ENCODE data around the gene DNAH17. TPM values are rescaled to one million over a fixed set of nuclear protein-coding genes. Genes with fewer than 3 reads are reported as not detected.

The DNAH17 gene
- total and polyA plus RNA-seq, 2 of the 8 experiments (the other 6 are each of a cell fraction or from before 2014, with no cell fraction given): 0.14 to 0.67 TPM

DNA sequence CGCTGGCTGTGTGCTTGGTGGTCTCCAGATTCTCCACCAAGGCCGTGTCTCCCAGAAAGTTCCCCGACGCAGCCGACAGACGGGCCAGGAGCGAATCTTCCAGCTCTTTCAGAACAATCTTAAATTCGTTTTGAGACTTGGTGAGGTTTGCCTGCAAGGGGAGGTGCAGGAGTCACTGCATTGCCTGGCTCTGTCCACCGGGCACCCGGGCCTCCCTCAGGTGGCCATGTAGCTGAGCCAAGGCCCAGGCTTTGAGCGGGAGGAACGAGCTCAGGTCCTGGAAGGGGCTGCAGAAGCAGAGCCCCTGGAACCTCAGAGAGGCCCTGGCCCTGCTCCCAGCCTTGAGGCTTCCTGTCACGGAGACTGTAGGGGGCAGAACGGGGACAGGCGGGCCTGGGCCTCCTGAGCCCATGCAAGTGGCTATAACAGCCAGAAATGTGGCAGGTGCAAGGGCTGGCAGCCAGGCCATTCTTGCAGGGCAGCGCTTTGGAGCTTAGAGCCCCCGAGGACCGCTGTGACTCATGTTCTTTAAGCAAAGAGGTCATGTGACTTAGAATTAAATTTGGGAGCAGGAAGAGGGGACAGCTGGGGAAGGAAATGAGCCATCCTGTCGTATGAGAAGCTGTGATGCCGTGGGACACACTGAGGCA is 126.4 kb downstream of the DNAH17 start:
- no peak for TF ChIP-seq CTBP2 (IDR thresholded peaks at IDR 0.05; ENCODE audit: borderline replicate concordance, insufficient read depth, insufficient read length, low read length)
- no peak for TF ChIP-seq BACH1 (IDR thresholded peaks at IDR 0.05; ENCODE audit: low read length)
- peak in 1 of 2 experiments; percentile 14; a peak in 1 of 4 replicates for TF ChIP-seq RAD21 (IDR thresholded peaks at IDR 0.05 in 1 of 2, conservative IDR thresholded peaks at IDR 0.05 in 1 of 2; ENCODE audit: low read depth in 2 of 2, low read length in 2 of 2)
- H4K8ac ChIP-seq (ENCODE audit: extremely low read depth, insufficient read depth, low read length): no peak overlapping the region
- ChIA-PET CTCF (ENCODE audit: partially characterized antibody) (interaction anchor here (0.5 to 3.1 kb wide), 16 partner anchors 10 to 283 kb away, joined by 3 to 8 read pairs (median 4); no protein-coding TSS in a partner anchor), POLR2A (ENCODE audit: partially characterized antibody) (interaction anchor here (0.9 kb wide), 1 partner anchor 17 kb away, joined by 4 read pairs; no protein-coding TSS in a partner anchor)
- H3K27ac ChIP-seq (ENCODE audit: low read depth, low read length): no peak overlapping the region
- H3K56ac ChIP-seq (replicated peaks; ENCODE audit: insufficient read length, low read depth, low read length): no peak overlapping the region
- no peaks in the 10 kb centered on the region for H3K79me1 ChIP-seq (ENCODE audit: low read depth, low read length)
- H2AK5ac ChIP-seq (ENCODE audit: low read depth, low read length): no peak overlapping the region
- no peaks in the 10 kb centered on the region for H3K36me3 ChIP-seq (ENCODE audit: control insufficient read depth in 2 of 4, insufficient read depth in 4 of 4, low read length in 3 of 4)
- WGBS, 2 experiments (ENCODE audit: extremely low coverage in 1 of 2, insufficient coverage in 1 of 2, insufficient read length in 1 of 2, insufficient replicate concordance in 2 of 2, low coverage in 1 of 2, low lambda C conversion rate in 2 of 2, missing lambda C conversion rate in 1 of 2): 85% methylated on average over 20 of the region's 20 CpGs; no CpG with 5 or more reads in 1 of the 2 experiments
- H3K4me3 ChIP-seq (ENCODE audit: extremely low read depth in 1 of 4, insufficient read depth in 2 of 4, low read depth in 3 of 4, low read length in 4 of 4): no peak overlapping the region
- no peaks in the 10 kb centered on the region for H3K9me3 ChIP-seq (ENCODE audit: insufficient read depth in 2 of 2, low read depth in 1 of 2, low read length in 1 of 2)
- no peaks in the 10 kb centered on the region for H4K20me1 ChIP-seq (replicated peaks in 1 of 2; ENCODE audit: control insufficient read depth in 1 of 2, insufficient read depth in 2 of 2, low read length in 2 of 2)
- H2BK120ac ChIP-seq (replicated peaks; ENCODE audit: low read depth, low read length): no peak overlapping the region
- H2BK5ac ChIP-seq (ENCODE audit: low read depth, low read length): no peak overlapping the region
- H3K14ac ChIP-seq (ENCODE audit: insufficient read length): no peak overlapping the region
- no peak overlapping the region for H3K23ac ChIP-seq (ENCODE audit: insufficient read length)
- H4K5ac ChIP-seq (ENCODE audit: insufficient read length, low read depth, low read length): no peak overlapping the region
- H3K79me2 ChIP-seq (ENCODE audit: control insufficient read depth in 1 of 2, insufficient read depth in 2 of 2, low read length in 2 of 2): no peaks in the 10 kb centered on the region
- H2BK15ac ChIP-seq (ENCODE audit: low read length): no peak overlapping the region
- H3K18ac ChIP-seq (ENCODE audit: extremely low read depth, low read length): no peak overlapping the region
- H3K4me2 ChIP-seq (ENCODE audit: insufficient read depth in 1 of 2, low read depth in 2 of 2, low read length in 2 of 2): no peak overlapping the region
- DNase-seq (ENCODE audit: low read depth in 1 of 2, low spot score in 2 of 2): no peak
- no peak overlapping the region for H4K91ac ChIP-seq (replicated peaks; ENCODE audit: insufficient read length, low read length)
- no peaks in the 10 kb centered on the region; a peak in 2 of 7 replicates for H3K4me1 ChIP-seq (replicated peaks in 1 of 4; ENCODE audit: control insufficient read depth in 3 of 4, insufficient read depth in 4 of 4, low read length in 3 of 4)
- H3K4ac ChIP-seq (replicated peaks; ENCODE audit: insufficient read length, low read depth, low read length): no peak overlapping the region
- no peak overlapping the region for H3K9ac ChIP-seq (replicated peaks in 1 of 4; ENCODE audit: extremely low read depth in 1 of 4, low read depth in 3 of 4, low read length in 3 of 4)
- no peak overlapping the region for H2BK12ac ChIP-seq (ENCODE audit: low read depth, low read length)
- FAIRE-seq: no peak
- H2AFZ ChIP-seq (ENCODE audit: low read length): no peak overlapping the region
- no peak overlapping the region for H2BK20ac ChIP-seq (ENCODE audit: low read length)
- no peaks in the 10 kb centered on the region for H3K23me2 ChIP-seq (ENCODE audit: low read depth, low read length)
- H3K27me3 ChIP-seq (replicated peaks in 1 of 4; ENCODE audit: control insufficient read depth in 3 of 4, extremely low read depth in 1 of 4, insufficient read depth in 3 of 4, low read length in 3 of 4): no peaks in the 10 kb centered on the region
